Measurements from ENCODE around the gene CARS2. TPM values are rescaled to one million over a fixed set of nuclear protein-coding genes. Genes with fewer than 3 reads are reported as not detected.

The CARS2 gene
- total RNA-seq, 4 donors from 2014 or later = 22.5 to 34.8 (median 28.0) TPM

- intact Hi-C loops (cut with DNase I; ENCODE audit: low total_unique reads) (loop anchor here (5.0 kb wide), 1 partner anchor 294 kb away; no protein-coding TSS in a partner anchor), in situ Hi-C loops (cut with MboI; ENCODE audit: low sequenced_read_pairs in 4 of 4) (no loop called here)
- TF ChIP-seq POLR2A (IDR thresholded peaks at IDR 0.05) = no peak
- Histone ChIP-seq H3K4me1 (peaks cover 22 to 31% of the 10 kb centered on the region in 2 donors), H3K9me3 (no peaks in the 10 kb centered on the region), H3K4me3 (no peak overlapping the region), H3K27ac (peak overlapping the region in 1 of 4 donors; percentile 80), H3K27me3 (no peaks in the 10 kb centered on the region), H3K36me3 (no peaks in the 10 kb centered on the region)
- DNase-seq (no peak), ATAC-seq (no peak)
Observed at GRCh38 chr13:110618780-110619179, 87.1 kb downstream of the CARS2 start.

GRCh38 chr13:110618167-110618566, 87.7 kb downstream of the CARS2 start:
- DNase-seq (no peak), ATAC-seq (no peak)
- TF ChIP-seq POLR2A (IDR thresholded peaks at IDR 0.05) = no peak
- no peak for TF ChIP-seq CTCF (IDR thresholded peaks at IDR 0.05 in 4 of 5, conservative IDR thresholded peaks at IDR 0.05 in 1 of 5)
- intact Hi-C loops (cut with DNase I; ENCODE audit: low total_unique reads) = loop anchor here (5.0 kb wide), 1 partner anchor 294 kb away; no protein-coding TSS in a partner anchor
- Histone ChIP-seq H3K9me3 (no peaks in the 10 kb centered on the region), H3K4me1 (peaks cover 22 to 31% of the 10 kb centered on the region in 2 donors), H3K36me3 (no peaks in the 10 kb centered on the region), H3K27me3 (no peaks in the 10 kb centered on the region), H3K4me3 (no peak overlapping the region), H3K27ac (peak overlapping the region; percentile 80 to 93 (median 90))
- in situ Hi-C loops (cut with MboI; ENCODE audit: low sequenced_read_pairs in 4 of 4) = no loop called here

GRCh38 chr13:110617321-110618072, 88.4 kb downstream of the CARS2 start:
- H3K4me1 ChIP-seq = peaks cover 22 to 31% of the 10 kb centered on the region in 2 donors
- peak overlapping the region; percentile 80 to 93 (median 90) for H3K27ac ChIP-seq
- in situ Hi-C loops (cut with MboI; ENCODE audit: low sequenced_read_pairs in 4 of 4) (no loop called here), intact Hi-C loops (cut with DNase I; ENCODE audit: low total_unique reads) (loop anchor here (5.0 kb wide), 1 partner anchor 295 kb away; no protein-coding TSS in a partner anchor)
- H3K36me3 ChIP-seq = no peaks in the 10 kb centered on the region
- TF ChIP-seq CTCF (IDR thresholded peaks at IDR 0.05 in 4 of 5, conservative IDR thresholded peaks at IDR 0.05 in 1 of 5) = no peak
- TF ChIP-seq POLR2A (IDR thresholded peaks at IDR 0.05) = no peak
- H3K4me3 ChIP-seq = peak overlapping the region in 2 of 4 donors; percentile 68 to 74
- peak in 1 of 2 donors; percentile 18 for DNase-seq
- peak in 1 of 2 donors; percentile 50 for ATAC-seq
- no peaks in the 10 kb centered on the region for H3K27me3 ChIP-seq
- no peaks in the 10 kb centered on the region for H3K9me3 ChIP-seq

- Histone ChIP-seq H3K27ac (peak overlapping the region; percentile 80 to 93 (median 90)), H3K27me3 (peaks cover 0 to 3% (median under 1%) of the 10 kb centered on the region in 3 donors), H3K4me1 (peaks cover 22 to 31% of the 10 kb centered on the region in 2 donors), H3K9me3 (no peaks in the 10 kb centered on the region), H3K36me3 (no peaks in the 10 kb centered on the region), H3K4me3 (peak overlapping the region; percentile 68 to 95 (median 81))
- TF ChIP-seq POLR2A (IDR thresholded peaks at IDR 0.05) (no peak), CTCF (IDR thresholded peaks at IDR 0.05 in 4 of 5, conservative IDR thresholded peaks at IDR 0.05 in 1 of 5) (no peak)
- in situ Hi-C loops (cut with MboI; ENCODE audit: low sequenced_read_pairs in 4 of 4) (no loop called here), intact Hi-C loops (cut with DNase I; ENCODE audit: low total_unique reads) (loop anchor here (1.0 to 5.0 kb wide), 2 partner anchors 55 to 296 kb away; partner anchors contain the start of gene RAB20)
- DNase-seq (peak; percentile 12 to 51), ATAC-seq (peak; percentile 20 to 30)
Observed at GRCh38 chr13:110616103-110617101, 89.5 kb downstream of the CARS2 start.
